Hematopoietic multipotent progenitor cell treated with erythropoietin and hydrocortisone succinate and interleukin-3 and kit ligand, for 6 days (in vitro differentiated cells): Measurements from ENCODE around the gene OR2A25.

ENCODE experiments used
- DNase-seq: peaks from one replicate; pipeline ENCODE4 v3.0.0-alpha.2; 2015

The OR2A25 gene

GRCh38 chr7:144085978-144086377 lies 16.4 kb downstream of the OR2A25 start, which contains the start of gene OR2A12:
Gene OR2A12 (plus strand): TSS chr7:144086278. CDS start chr7:144095108, 8,830 bp downstream.
- no peak for DNase-seq

- DNase-seq: no peak
Measured at GRCh38 chr7:144086730-144087129, 17.1 kb downstream of the OR2A25 start.

GRCh38 chr7:144087230-144087629 lies 17.6 kb downstream of the OR2A25 start:
- no peak for DNase-seq

- no peak for DNase-seq
Measured at GRCh38 chr7:144090667-144091066, 21.1 kb downstream of the OR2A25 start.

- no peak for DNase-seq
Measured at GRCh38 chr7:144098776-144099175, 29.2 kb downstream of the OR2A25 start.

- DNase-seq: no peak
Measured at GRCh38 chr7:144100607-144101006, 31.0 kb downstream of the OR2A25 start.

- no peak for DNase-seq
Measured at GRCh38 chr7:144102041-144102440, 32.4 kb downstream of the OR2A25 start.

GRCh38 chr7:144105211-144105610 lies 35.6 kb downstream of the OR2A25 start:
- no peak for DNase-seq

GRCh38 chr7:144109283-144109682 lies 39.7 kb downstream of the OR2A25 start, which contains the start of gene OR2A2:
Gene OR2A2 (plus strand): TSS chr7:144109583. CDS start chr7:144109583, 0 bp downstream.
- DNase-seq: no peak

GRCh38 chr7:144110272-144110671 lies 40.7 kb downstream of the OR2A25 start:
- DNase-seq: no peak

- DNase-seq: no peak
Measured at GRCh38 chr7:144113651-144114050, 44.0 kb downstream of the OR2A25 start.

- no peak for DNase-seq
Measured at GRCh38 chr7:144118341-144118740, 48.7 kb downstream of the OR2A25 start.

GRCh38 chr7:144122876-144123275 lies 53.3 kb downstream of the OR2A25 start, which contains the start of gene OR2A14:
Gene OR2A14 (plus strand): TSS chr7:144123176. CDS start chr7:144129113, 5,937 bp downstream.
- no peak for DNase-seq
